NCI-H2171 (cell line): ENCODE measurements around the gene NUP160.
A peak's percentile ranks its signal among the peaks of the same experiment; 100 is the strongest.
"Not testable (repeated sequence)": the region's sequence is repeated elsewhere in the genome, so short reads cannot be mapped to it uniquely, and the experiment has no call there.

Experiments
- DNase-seq: peaks from one replicate; lab custom pipeline; 2025; lab: John Stamatoyannopoulos, UW

The NUP160 gene, protein sequence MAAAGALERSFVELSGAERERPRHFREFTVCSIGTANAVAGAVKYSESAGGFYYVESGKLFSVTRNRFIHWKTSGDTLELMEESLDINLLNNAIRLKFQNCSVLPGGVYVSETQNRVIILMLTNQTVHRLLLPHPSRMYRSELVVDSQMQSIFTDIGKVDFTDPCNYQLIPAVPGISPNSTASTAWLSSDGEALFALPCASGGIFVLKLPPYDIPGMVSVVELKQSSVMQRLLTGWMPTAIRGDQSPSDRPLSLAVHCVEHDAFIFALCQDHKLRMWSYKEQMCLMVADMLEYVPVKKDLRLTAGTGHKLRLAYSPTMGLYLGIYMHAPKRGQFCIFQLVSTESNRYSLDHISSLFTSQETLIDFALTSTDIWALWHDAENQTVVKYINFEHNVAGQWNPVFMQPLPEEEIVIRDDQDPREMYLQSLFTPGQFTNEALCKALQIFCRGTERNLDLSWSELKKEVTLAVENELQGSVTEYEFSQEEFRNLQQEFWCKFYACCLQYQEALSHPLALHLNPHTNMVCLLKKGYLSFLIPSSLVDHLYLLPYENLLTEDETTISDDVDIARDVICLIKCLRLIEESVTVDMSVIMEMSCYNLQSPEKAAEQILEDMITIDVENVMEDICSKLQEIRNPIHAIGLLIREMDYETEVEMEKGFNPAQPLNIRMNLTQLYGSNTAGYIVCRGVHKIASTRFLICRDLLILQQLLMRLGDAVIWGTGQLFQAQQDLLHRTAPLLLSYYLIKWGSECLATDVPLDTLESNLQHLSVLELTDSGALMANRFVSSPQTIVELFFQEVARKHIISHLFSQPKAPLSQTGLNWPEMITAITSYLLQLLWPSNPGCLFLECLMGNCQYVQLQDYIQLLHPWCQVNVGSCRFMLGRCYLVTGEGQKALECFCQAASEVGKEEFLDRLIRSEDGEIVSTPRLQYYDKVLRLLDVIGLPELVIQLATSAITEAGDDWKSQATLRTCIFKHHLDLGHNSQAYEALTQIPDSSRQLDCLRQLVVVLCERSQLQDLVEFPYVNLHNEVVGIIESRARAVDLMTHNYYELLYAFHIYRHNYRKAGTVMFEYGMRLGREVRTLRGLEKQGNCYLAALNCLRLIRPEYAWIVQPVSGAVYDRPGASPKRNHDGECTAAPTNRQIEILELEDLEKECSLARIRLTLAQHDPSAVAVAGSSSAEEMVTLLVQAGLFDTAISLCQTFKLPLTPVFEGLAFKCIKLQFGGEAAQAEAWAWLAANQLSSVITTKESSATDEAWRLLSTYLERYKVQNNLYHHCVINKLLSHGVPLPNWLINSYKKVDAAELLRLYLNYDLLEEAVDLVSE (N-terminal part only)

DNA sequence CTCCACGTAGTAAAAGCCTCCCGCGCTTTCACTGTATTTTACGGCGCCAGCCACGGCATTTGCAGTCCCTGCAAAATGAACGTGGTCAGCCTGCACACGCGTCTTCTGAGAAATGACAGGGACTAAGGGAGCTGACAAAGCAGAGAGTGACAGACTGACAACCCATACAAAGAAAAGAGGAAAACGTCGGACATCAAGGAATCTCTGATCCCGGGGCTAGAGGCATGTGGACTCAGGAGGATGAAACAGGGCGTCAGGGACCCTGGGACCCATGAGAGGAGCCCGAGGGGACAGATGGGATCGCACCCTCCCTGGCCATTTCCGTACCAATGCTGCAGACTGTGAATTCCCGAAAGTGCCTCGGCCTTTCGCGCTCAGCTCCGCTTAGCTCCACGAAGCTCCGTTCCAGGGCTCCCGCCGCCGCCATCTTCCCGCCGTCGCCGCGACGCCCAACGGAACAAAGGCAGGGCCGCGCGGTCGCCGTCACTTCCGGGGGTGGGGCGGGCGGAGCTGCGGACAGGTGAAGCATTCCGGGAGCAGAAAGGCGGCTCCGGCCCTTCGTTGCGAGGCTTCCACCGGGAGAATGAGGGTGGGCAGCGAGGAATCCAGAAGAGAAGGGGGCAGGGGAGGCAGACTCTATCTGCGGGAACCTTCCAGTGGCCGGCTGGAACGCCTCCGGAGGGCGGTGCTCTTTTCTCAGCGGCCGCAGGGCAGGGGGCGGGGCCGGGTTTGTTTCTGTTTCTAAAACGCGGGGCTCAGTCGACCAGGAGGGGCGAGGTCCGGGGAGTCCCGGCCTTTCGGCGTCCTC lies at the start of gene NUP160:
TSS of gene NUP160 (minus strand) at position 459 of the 808 bp plus-strand sequence. CDS start at position 427, 32 bp downstream.
- DNase-seq: peak; percentile 68

DNA sequence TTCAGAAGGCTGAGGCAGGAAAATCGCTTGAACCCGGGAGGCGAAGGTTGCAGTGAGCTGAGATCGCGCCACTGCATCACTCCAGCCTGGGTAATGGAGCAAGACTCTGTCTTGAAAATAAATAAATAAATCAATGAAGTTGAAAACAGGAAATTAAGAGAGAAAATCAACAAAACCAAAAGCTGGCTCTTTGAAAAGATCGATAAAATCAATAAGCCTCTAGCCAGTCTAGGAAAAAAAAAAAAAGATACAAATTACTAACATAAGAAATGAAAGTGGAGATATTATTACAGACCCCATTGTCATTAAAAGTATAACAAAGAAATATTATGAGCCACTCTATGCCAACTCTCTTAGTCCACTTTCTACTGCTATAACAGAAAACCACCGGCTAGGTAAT lies 48.0 kb upstream of the NUP160 start:
- DNase-seq: no peak

DNA sequence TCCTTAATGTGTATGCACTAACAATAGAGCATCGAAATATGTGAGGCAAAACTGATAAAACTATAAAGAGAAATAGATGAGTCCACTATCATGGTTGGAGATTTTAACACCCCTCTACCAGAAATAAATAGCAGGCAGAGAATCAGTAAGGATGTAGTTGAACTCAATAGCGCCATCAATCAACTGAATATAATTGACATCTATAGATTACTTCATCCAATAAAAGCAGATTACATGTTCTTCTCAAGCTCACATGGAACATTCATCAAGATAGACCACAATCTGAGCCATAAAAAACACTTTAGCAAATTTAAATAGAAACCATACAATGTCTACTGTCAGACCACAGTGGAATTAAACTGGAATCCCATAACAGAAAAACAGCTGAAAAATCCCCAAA lies 46.9 kb upstream of the NUP160 start:
- no peak for DNase-seq

DNA sequence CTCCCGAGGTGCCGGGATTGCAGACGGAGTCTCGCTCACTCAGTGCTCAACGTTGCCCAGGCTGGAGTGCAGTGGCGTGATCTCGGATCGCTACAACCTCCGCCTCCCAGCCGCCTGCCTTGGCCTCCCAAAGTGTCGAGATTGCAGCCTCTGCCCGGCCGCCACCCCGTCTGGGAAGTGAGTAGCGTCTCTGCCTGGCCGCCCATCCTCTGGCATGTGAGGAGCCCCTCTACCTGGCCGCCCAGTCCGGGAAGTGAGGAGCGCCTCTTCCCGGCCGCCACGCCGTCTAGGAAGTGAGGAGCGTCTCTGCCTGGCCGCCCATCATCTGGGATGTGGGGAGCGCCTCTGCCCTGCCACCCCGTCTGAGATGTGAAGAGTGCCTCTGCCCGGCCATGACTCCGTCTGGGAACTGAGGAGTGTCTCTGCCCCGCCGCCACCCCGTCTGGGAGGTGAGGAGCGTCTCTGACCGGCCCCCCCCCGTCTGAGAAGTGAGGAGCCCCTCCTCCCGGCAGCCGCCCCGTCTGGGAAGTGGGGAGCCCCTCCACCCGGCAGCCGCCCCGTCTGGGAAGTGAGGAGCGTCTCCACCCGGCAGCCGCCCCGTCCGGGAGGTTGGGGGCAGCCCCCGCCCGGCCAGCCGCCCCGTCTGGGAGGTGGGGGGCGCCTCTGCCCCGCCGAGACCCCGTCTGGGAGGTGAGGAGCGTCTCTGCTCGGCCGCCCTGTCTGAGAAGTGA lies 44.6 kb upstream of the NUP160 start:
- not testable (repeated sequence) for DNase-seq

DNA sequence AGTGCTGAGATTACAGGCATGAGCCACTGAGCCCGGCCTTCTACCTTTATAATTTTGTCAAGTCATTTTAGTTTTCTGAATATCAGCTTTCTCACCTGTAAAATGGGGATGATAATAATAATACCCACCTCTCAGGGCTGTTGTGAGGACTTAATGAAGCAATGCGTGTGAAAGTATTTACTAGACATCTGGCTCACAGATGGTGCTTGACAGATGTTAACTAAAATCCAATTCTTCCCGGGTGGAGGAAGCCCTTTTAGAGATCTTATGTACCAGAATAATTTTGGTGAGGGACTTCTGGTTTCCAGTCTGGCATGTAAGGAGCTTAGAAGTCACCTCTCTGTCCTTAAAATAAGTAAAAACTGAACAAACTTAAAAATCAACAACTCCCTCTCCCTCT lies 43.7 kb upstream of the NUP160 start:
- DNase-seq: peak; percentile 53

DNA sequence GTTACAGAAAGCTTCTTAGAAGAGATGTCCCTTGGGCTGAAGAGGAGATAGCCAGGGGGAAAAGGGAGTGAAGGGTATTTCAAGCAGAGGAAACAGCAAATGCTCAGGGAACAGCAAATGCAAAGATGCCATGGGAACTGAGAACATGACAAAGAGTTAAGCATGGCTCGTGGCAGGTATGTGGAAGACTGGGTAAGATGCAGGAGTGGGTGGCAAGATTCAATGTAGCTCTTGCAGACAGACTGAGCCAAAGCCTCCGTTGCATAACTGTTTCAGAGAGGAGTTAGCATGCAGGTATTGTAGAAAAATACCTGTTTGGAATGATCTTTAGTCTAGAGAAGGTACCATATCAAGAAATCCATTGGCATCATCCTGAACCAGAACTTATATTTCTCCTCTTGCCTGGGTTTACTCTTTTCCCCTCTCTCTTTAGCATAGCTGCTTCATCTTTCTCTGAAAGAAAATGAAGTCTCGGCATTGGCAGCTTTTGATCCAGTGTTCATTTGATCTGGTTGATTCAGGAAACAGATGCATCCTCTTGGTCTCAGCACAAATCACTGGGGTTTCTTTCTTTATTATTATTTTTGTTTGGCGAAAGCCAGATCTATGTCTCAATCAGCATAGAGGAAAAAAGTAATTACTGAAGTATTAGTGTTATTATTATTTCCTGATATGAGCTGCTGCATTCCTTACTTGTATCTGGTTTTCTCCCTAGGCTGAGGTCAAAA lies 41.7 kb upstream of the NUP160 start:
- DNase-seq: no peak

DNA sequence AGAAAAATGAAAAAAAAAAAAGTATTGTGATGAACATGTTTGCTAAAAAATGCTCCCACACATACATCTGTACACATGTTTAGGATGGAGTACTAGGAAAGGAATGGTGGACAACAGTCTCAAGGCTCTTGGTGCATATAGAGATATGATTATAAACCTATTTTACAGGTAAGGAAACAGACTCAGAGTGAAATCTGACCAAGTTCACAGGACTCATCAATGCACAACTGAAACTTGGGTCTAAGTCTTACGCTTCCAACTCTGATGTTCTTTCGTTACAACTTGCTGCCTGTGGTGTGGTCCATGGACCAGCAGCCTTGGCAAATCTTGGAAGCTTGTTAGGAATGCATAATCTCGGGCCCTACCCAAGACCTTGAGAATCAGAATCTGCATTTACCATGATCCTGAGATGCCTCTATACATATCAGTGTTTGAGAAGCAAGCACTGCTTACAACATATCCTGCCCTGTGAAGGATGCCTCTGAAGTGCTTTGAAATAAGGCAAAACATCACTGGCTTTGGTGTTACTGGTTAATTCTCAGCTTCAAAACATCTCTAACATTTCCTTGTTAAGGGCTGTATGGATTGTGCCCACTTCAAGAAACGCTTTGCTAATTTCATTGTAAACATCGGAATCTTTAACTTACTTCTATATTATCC lies 39.9 kb upstream of the NUP160 start:
- DNase-seq: no peak

DNA sequence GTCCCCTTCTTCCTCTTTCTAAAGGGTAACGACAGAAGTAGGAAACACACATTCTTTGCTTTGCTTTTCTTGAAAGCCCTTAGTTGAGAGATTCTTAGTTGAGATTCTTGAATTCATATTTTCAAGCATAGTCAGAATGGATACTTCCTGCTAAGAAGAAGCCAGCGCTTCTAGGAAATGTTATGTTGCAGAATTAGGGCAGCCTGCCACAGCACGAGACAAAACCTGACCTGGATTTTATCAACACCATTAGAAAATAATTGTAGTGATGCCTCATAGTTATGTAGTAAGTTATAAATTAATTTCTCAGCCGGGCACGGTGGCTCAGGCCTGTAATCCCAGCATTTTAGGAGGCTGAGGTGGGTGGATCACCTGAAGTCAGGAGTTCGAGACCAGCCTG lies 37.9 kb upstream of the NUP160 start:
- DNase-seq: no peak

DNA sequence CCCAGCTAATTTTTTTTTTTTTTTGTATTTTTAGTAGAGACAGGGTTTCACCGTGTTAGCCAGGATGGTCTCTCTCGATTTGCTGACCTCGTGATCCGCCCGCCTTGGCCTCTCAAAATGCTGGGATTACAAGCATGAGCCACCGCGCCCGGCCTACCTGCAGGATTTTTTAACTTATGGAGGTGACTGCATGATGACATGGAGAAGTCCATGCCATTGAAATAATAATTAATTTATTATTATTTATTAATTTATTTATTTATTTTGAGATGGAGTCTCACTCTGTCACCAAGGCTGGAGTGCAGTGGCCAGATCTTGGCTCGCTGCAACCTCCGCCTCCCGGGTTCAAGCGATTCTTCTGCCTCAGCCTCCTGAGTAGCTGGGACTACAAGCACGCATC lies 34.3 kb upstream of the NUP160 start:
- DNase-seq: not testable (repeated sequence)

DNA sequence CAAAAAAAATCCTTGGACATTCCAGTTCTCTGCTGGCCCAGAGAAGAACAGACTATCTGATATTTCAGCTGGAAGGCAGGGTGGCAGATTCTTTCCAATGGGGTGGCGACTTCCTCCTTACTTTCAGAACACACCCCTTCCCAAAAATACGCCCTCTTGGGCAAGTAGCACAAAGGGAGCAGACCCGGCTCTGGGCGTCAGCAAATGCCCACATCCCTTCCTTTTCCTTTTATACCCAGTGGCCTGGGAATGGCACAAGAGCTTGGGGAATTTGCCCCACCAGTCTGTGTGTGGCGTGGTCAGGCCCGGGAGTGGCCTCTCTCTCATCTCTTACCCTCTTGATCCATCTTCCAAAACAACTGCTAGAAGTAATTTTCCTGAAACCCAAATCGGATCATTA lies 33.0 kb upstream of the NUP160 start:
- no peak for DNase-seq

DNA sequence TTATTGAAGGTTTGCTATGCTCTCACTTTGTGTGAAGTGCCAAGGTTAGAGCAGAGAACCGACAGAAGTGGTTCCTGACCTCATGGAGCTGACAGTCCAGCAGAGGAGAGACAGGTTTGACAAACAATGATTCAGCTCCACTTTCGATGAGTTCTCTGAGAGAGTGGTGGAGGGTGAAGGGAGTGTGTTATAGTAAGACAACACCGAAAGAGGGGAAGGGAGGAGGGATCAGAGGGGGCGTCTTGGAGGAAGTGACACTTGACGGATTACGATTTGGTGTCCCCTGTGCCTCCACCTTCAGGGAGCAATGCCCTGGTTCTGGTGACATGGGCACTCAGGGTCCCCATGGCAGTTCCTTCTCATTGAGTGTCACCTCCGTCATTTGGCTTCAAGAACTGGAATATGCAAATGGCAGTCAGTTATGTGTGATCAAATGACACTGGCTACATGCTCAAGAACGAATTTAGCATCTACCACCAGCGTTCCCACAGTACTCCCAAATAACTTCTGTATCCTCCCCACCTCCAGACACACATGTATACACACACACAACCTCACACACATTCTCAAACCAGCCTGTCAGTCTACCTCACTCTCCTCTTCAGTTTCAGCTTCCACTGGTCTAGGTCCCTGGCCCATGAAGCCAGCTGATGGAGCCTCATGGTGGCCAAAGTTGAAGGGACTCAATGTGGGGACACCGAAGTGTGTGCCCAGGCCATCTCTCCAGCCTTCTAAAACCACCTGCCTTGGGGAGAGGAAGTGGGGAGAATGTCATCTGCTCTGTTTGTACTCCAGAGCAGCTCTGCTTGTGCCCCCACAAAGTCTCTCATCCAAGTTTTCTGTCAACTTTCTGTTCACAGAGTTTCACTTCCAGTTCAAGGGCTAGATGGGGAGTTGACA lies 31.4 kb upstream of the NUP160 start:
- DNase-seq: no peak

DNA sequence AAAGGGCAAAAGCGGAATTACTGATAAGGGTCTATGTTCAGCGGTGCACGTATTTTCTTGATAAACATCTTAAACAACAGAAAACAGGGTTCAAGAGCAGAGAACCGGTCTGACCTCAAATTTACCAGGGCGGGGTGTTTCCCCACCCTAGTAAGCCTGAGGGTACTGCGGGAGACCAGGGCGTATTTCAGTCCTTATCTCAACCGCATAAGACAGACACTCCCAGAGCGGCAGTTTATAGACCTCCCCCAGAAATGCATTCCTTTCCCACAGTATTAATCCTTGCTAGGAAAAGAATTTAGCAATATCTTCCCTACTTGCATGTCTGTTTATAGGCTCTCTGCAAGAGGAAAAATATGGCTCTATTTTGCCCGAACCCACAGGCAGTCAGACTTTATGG lies 27.7 kb upstream of the NUP160 start:
- not testable (repeated sequence) for DNase-seq

DNA sequence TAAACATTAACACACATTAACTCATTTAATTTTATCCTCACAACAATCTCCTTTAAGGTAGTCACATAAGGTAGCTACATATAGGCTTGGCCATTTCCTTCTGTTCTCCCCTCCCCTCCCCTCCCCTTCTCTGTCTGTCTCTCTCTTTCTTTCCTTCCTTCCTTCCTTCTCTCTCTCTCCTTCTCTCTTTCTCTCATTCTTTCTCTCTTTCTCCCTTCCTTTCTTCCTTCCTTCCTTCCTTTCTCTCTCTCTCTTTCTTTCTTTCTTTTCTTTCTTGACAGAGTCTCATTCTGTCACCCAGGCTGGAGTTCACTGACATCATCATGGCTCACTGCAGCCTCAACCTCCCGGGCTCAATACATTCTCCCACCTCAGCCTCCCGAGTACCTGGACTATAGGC lies 22.3 kb upstream of the NUP160 start:
- DNase-seq: no peak

DNA sequence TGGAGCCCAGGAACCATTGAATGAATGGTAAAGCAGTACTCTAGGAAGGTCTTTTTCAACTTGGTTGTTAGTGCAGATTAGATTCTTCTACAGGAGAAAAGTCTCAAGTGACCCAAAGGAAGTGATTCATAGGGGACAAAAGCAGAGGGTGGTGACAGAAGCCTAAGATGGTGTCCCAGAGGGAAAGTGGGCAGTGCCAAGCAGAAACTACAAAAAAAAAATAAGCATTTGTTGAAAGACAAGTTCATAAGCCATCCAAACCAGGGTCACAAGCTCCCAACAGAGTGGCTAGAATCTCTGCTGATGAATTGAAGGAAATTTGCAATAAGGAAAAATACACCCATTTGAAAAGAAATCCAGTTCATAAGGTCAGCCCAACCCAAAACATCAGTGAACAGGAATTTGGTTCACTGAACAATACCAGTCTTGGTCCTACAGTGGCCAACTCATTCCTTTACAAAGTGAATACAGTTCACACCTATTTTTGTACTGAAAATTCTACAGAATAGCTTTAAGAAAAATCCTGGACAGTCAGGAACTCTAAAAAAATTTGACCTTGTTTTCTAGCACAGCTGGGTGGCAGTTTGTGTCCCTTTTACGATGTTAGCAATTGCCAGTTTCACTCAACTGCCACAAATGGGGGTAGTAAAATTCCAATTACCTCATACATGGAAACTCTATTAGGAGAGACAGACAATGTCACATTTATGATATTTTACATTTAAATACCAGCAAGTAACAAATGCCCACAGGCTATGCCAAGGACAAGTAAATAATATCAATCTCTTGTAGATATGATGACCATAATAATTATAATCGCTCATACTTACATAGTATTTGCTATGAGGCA lies 21.6 kb upstream of the NUP160 start:
- DNase-seq: no peak

DNA sequence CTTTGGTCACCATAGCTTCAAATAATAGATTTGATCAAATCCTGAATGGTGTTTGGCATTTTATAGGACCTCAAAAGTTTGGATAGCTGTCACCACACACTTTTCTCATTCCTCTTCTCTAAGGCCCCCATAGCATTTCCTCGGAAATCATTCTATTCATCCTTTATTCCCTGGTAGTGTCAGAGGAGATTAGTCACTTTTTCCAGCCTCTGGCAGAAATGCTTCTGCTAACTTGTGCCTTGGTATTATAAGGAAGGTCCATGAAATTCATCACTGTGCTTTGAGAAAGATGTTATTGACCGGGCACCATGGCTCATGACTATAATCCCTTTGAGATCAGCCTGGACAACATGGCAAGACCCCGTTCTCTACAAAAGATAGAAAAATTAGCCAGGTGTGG lies 19.7 kb upstream of the NUP160 start:
- DNase-seq: no peak

DNA sequence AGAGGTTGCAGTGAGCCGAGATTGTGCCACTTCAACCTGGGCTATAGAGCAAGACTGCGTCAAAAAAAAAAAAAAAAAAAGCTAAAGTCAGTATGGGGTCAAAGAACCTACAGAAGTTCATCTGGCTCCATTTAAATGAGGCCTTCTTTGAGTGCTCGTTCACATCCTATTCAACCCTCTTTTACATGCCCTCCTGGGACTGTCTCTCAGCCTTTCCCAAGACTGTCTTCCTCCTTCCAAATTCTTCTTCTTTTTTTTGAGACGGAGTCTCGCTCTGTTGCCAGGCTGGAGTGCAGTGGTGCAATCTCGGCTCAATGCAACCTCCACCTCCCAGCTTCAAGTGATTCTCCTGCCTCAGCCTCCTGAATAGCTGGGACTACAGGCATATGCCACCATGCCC lies 18.7 kb upstream of the NUP160 start:
- not testable (repeated sequence) for DNase-seq

DNA sequence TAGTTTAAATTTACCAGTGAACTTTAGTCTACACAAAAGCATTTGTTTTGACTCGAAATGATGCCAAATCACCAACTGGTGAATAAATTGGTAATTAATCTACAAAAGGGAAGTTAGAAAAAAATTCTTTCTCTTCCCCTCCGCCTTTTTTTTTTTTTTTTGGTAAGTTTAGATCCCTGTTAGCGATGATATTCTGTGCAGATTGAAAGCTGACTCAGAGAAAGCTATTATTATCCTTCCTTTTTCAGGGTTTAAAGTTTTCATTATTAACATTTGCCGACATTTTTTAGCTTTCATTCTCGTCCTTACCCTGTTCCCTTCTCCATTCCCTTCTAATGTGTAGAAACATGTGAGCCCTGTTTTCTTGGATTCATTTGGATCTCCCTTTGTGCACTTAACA lies 16.8 kb upstream of the NUP160 start:
- no peak for DNase-seq
